NCI-H82 (cell line): ENCODE results near the gene ATF7IP.
"Not testable (repeated sequence)": the region's sequence is repeated elsewhere in the genome, so short reads cannot be mapped to it uniquely, and the experiment has no call there.

Experiments
- DNase-seq: peaks from one replicate; lab custom pipeline; 2025; lab: John Stamatoyannopoulos, UW

The ATF7IP gene

GRCh38 chr12:14365294-14366208, at the start of gene ATF7IP:
ATF7IP (plus strand) TSS chr12:14365682; CDS start chr12:14423916, 58,234 bp downstream.
- peak; percentile 98 for DNase-seq

GRCh38 chr12:14317362-14318146, 47.9 kb upstream of the ATF7IP start:
- DNase-seq, result peak; percentile 22

GRCh38 chr12:14319704-14320427, 45.6 kb upstream of the ATF7IP start:
- DNase-seq, result not testable (repeated sequence)

- DNase-seq, result no peak
These were observed 43.1 kb upstream of the ATF7IP start for GRCh38 chr12:14322403-14322802.

GRCh38 chr12:14325716-14326343, 39.7 kb upstream of the ATF7IP start:
- DNase-seq, result no peak

GRCh38 chr12:14326699-14327098, 38.8 kb upstream of the ATF7IP start:
- DNase-seq, result no peak

GRCh38 chr12:14327711-14328110, 37.8 kb upstream of the ATF7IP start:
- DNase-seq, result no peak

- no peak for DNase-seq
These were observed 33.0 kb upstream of the ATF7IP start for GRCh38 chr12:14332482-14332881.

GRCh38 chr12:14340371-14340770, 25.1 kb upstream of the ATF7IP start:
- no peak for DNase-seq

GRCh38 chr12:14351524-14351923, 14.0 kb upstream of the ATF7IP start:
- DNase-seq, result not testable (repeated sequence)

- DNase-seq, result not testable (repeated sequence)
These were observed 13.4 kb upstream of the ATF7IP start for GRCh38 chr12:14352066-14352465.

GRCh38 chr12:14354665-14355064, 10.8 kb upstream of the ATF7IP start:
- not testable (repeated sequence) for DNase-seq

- no peak for DNase-seq
These were observed 9.3 kb upstream of the ATF7IP start for GRCh38 chr12:14356147-14356546.

- no peak for DNase-seq
These were observed 8.0 kb upstream of the ATF7IP start for GRCh38 chr12:14357486-14357885.

- no peak for DNase-seq
These were observed 3.1 kb upstream of the ATF7IP start for GRCh38 chr12:14362352-14362751.

GRCh38 chr12:14364583-14365271, 755 bp upstream of the ATF7IP start:
- no peak for DNase-seq

- peak; percentile 61 for DNase-seq
These were observed 942 bp downstream of the ATF7IP start for GRCh38 chr12:14366209-14367039.

- peak; percentile 40 for DNase-seq
These were observed 1.7 kb downstream of the ATF7IP start for GRCh38 chr12:14367040-14367661.

- DNase-seq, result no peak
These were observed 3.8 kb downstream of the ATF7IP start for GRCh38 chr12:14369311-14369710.

- DNase-seq, result no peak
These were observed 7.7 kb downstream of the ATF7IP start for GRCh38 chr12:14373217-14373616.
